Effector memory CD4-positive, alpha-beta T cell (primary cell): Measurements from ENCODE around the gene LMAN2.

Experiments used
- DNase-seq, 3 donors: peaks; one replicate each; pipeline ENCODE4 v3.0.0-alpha.2; 2020
- H3K27ac ChIP-seq: 2 replicates; pipeline ENCODE4 v1.7.0; 2013; ENCODE audit warnings: mild to moderate bottlenecking, low read length, moderate library complexity; ENCODE audit not compliant: insufficient read depth, poor library complexity, severe bottlenecking
- H3K27me3 ChIP-seq: replicated peaks from 2 replicates; pipeline ENCODE4 v1.7.0; 2013; ENCODE audit warnings: mild to moderate bottlenecking, low read length; ENCODE audit not compliant: insufficient read depth, control insufficient read depth, poor library complexity, severe bottlenecking
- H3K36me3 ChIP-seq: 2 replicates; pipeline ENCODE4 v1.7.0; 2013; ENCODE audit warnings: mild to moderate bottlenecking, low read length, moderate library complexity; ENCODE audit not compliant: control insufficient read depth, insufficient read depth
- H3K4me1 ChIP-seq: 2 replicates; pipeline ENCODE4 v1.7.0; 2013; ENCODE audit warnings: low read length, mild to moderate bottlenecking; ENCODE audit not compliant: control insufficient read depth, insufficient read depth, poor library complexity, severe bottlenecking
- H3K4me3 ChIP-seq: 2 replicates; pipeline ENCODE4 v1.7.0; 2013; ENCODE audit warnings: low read length, low read depth, mild to moderate bottlenecking; ENCODE audit not compliant: insufficient read depth, poor library complexity, severe bottlenecking
- H3K9me3 ChIP-seq: 2 replicates; pipeline ENCODE4 v1.7.0; 2013; ENCODE audit warnings: mild to moderate bottlenecking, low read length, moderate library complexity; ENCODE audit not compliant: control insufficient read depth

The LMAN2 gene

GRCh38 chr5:177327539-177328522 is 23.6 kb downstream of the LMAN2 start:
- H3K36me3 ChIP-seq = peaks cover 24% of the 10 kb centered on the region
- no peaks in the 10 kb centered on the region for H3K9me3 ChIP-seq
- H3K27ac ChIP-seq = no peak overlapping the region
- no peak for DNase-seq
- no peak overlapping the region for H3K4me3 ChIP-seq
- H3K27me3 ChIP-seq = no peaks in the 10 kb centered on the region
- H3K4me1 ChIP-seq = no peaks in the 10 kb centered on the region

GRCh38 chr5:177325868-177326381 is 25.5 kb downstream of the LMAN2 start:
- H3K4me1 ChIP-seq = no peaks in the 10 kb centered on the region
- DNase-seq = no peak
- H3K27ac ChIP-seq = no peak overlapping the region
- no peaks in the 10 kb centered on the region for H3K27me3 ChIP-seq
- H3K36me3 ChIP-seq = peaks cover 4% of the 10 kb centered on the region
- no peak overlapping the region for H3K4me3 ChIP-seq
- H3K9me3 ChIP-seq = no peaks in the 10 kb centered on the region

- no peaks in the 10 kb centered on the region for H3K9me3 ChIP-seq
- no peak for DNase-seq
- H3K27me3 ChIP-seq = no peaks in the 10 kb centered on the region
- H3K4me1 ChIP-seq = no peaks in the 10 kb centered on the region
- no peaks in the 10 kb centered on the region for H3K36me3 ChIP-seq
- H3K4me3 ChIP-seq = no peak overlapping the region
- H3K27ac ChIP-seq = no peak overlapping the region
Measured at GRCh38 chr5:177320879-177321278, 30.6 kb downstream of the LMAN2 start.

- Histone ChIP-seq H3K9me3 (no peaks in the 10 kb centered on the region), H3K4me3 (no peak overlapping the region), H3K27me3 (no peaks in the 10 kb centered on the region), H3K36me3 (no peaks in the 10 kb centered on the region), H3K27ac (no peak overlapping the region), H3K4me1 (no peaks in the 10 kb centered on the region)
- no peak for DNase-seq
Measured at GRCh38 chr5:177319913-177320588, 31.4 kb downstream of the LMAN2 start.

- peaks cover 2% of the 10 kb centered on the region for H3K4me1 ChIP-seq
- H3K27me3 ChIP-seq = no peaks in the 10 kb centered on the region
- no peaks in the 10 kb centered on the region for H3K9me3 ChIP-seq
- no peaks in the 10 kb centered on the region for H3K36me3 ChIP-seq
- DNase-seq = peak; percentile 43 to 60 (median 55)
- H3K27ac ChIP-seq = no peak overlapping the region
- no peak overlapping the region for H3K4me3 ChIP-seq
Measured at GRCh38 chr5:177317959-177318377, 33.5 kb downstream of the LMAN2 start.

GRCh38 chr5:177316005-177316404 is 35.5 kb downstream of the LMAN2 start:
- no peak for DNase-seq
- Histone ChIP-seq H3K9me3 (no peaks in the 10 kb centered on the region), H3K36me3 (no peaks in the 10 kb centered on the region), H3K27me3 (no peaks in the 10 kb centered on the region), H3K4me1 (peaks cover 18% of the 10 kb centered on the region), H3K4me3 (no peak overlapping the region), H3K27ac (no peak overlapping the region)

GRCh38 chr5:177315411-177315810 is 36.1 kb downstream of the LMAN2 start:
- DNase-seq = no peak
- no peak overlapping the region for H3K27ac ChIP-seq
- H3K4me1 ChIP-seq = peaks cover 24% of the 10 kb centered on the region
- no peak overlapping the region for H3K4me3 ChIP-seq
- no peaks in the 10 kb centered on the region for H3K27me3 ChIP-seq
- H3K36me3 ChIP-seq = no peaks in the 10 kb centered on the region
- no peaks in the 10 kb centered on the region for H3K9me3 ChIP-seq

GRCh38 chr5:177314376-177315342 is 36.8 kb downstream of the LMAN2 start:
- H3K27ac ChIP-seq = no peak overlapping the region
- H3K4me1 ChIP-seq = peaks cover 32% of the 10 kb centered on the region
- no peaks in the 10 kb centered on the region for H3K27me3 ChIP-seq
- H3K9me3 ChIP-seq = no peaks in the 10 kb centered on the region
- H3K4me3 ChIP-seq = no peak overlapping the region
- no peak for DNase-seq
- no peaks in the 10 kb centered on the region for H3K36me3 ChIP-seq

GRCh38 chr5:177313561-177314259 is 37.8 kb downstream of the LMAN2 start:
- H3K4me1 ChIP-seq = peaks cover 33% of the 10 kb centered on the region

More at GRCh38 chr5:177313561-177314259, 37.8 kb downstream of the LMAN2 start:
- Histone ChIP-seq H3K9me3 (no peaks in the 10 kb centered on the region), H3K27ac (no peak overlapping the region), H3K4me3 (no peak overlapping the region), H3K36me3 (no peaks in the 10 kb centered on the region), H3K27me3 (no peaks in the 10 kb centered on the region)
- no peak for DNase-seq
